GM18870 (cell line): ENCODE data around the gene COL15A1.

ENCODE experiments used
- ATAC-seq: cut with Tn5 transposase; IDR thresholded peaks from one replicate; pipeline ENCODE4 v1.9.1; 2021; ENCODE audit warnings: moderate library complexity; ENCODE audit not compliant: unreplicated experiment

COL15A1 gene

GRCh38 chr9:98944057-98944733 lies 488 bp downstream of the COL15A1 start:
- no peak for ATAC-seq

- ATAC-seq = no peak
These were observed 997 bp downstream of the COL15A1 start for GRCh38 chr9:98944734-98945074.

DNA sequence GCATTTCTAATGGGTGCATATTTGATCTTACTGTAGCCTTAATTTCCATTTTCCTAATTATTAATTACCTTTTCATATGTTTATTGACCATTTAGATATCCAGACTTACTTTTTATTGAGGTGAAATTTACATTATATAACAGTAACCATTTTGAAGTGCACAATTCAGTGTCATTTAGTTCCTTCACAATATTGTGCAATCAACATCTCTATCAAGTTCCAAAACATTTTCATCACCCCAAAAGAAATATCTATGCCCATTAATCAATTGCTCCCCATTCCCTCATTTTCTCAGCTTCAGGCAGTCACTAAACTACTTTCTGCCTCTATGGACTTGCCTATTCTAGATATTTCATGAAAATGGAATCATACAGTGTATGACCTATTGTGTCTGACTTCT lies 5.9 kb downstream of the COL15A1 start:
- no peak for ATAC-seq

GRCh38 chr9:98950262-98950661 lies 6.6 kb downstream of the COL15A1 start:
- ATAC-seq = no peak

DNA sequence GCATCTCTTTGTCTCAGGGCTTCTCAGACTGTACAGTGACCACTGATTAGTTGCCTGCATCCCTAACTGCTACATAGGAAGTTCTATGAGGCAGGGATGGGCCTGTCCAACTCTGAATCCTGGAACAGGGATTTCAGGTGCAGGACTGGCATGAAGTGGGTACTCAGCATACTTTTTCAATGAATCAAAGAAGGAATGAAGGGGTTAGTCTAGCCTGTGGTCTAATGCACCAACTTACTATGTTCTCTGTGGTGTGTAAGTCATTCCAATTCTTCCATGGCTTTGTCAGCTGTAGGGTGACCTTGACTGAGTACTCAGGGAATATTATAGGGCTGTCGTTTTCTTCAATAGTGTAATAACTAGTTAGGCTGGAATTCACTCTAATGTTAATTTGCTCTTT lies 8.3 kb downstream of the COL15A1 start:
- ATAC-seq = no peak

GRCh38 chr9:98953581-98954243 lies 10.0 kb downstream of the COL15A1 start:
- ATAC-seq = no peak

- ATAC-seq = no peak
These were observed 10.5 kb downstream of the COL15A1 start for GRCh38 chr9:98954244-98954610.

DNA sequence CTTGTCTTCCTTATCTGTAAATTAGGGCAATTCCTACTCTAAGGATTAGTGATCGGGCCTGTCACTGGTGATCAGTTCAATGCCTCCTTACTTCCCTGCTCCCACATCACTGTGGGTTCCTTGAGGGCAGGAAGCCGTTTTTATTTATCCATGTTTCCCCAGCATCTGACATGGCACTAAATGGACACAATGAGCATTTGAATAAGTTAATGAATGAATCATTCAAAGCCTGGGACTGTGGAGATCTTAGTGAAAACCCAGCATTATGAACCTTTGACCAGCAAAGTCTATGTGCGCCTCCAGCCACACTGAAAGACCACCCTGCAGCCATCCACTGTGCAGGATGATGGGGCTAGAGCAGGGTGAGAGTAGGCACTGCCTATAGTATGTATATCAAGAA lies 11.6 kb downstream of the COL15A1 start:
- no peak for ATAC-seq

GRCh38 chr9:98957826-98958225 lies 14.1 kb downstream of the COL15A1 start:
- no peak for ATAC-seq

GRCh38 chr9:98958271-98958984 lies 14.7 kb downstream of the COL15A1 start:
- ATAC-seq = no peak

- no peak for ATAC-seq
These were observed 16.7 kb downstream of the COL15A1 start for GRCh38 chr9:98960409-98960808.

- no peak for ATAC-seq
These were observed 17.9 kb downstream of the COL15A1 start for GRCh38 chr9:98961513-98962180.

GRCh38 chr9:98962181-98962560 lies 18.5 kb downstream of the COL15A1 start:
- ATAC-seq = no peak

- ATAC-seq = no peak
These were observed 19.2 kb downstream of the COL15A1 start for GRCh38 chr9:98962861-98963260.

DNA sequence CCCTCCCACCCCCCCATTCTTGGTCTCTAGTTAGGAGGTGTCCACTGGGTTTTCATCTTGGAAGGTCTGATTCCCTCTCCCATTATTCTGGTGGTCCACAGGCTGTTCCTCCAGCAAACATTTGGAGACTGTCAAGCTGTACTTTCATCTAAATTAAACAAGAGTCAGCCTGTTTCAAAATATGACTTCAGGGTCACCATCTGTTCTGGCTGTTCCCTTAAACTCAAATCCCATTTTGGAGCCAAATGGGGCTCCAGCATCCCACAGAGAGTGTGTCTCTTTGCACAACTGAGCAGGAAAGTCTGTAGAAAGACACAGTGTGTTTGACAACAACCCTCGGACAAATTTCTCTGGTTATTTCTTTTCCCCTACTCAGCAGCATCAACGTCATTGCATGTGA lies 20.5 kb downstream of the COL15A1 start:
- ATAC-seq = no peak

DNA sequence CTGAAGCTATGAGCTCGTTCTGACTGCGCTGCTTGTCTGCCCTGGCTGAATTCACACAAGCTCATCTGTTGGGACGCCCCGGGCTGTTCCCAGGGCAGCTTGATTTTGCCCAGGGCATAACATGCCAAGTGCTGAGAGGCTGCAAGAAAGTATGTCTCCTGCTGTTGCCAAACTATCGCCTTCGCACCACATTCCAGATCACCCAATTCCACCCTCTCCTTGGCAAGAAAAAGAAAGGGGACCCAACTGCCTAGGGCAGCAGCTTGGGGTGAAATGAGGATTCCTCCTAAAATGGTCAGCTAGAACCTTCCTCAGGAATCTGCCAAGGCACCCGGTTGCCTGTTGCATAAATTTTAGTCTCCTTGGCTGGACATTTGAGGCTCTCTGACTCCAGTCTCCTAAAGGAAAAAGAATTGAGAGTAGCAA lies 21.2 kb downstream of the COL15A1 start:
- ATAC-seq = no peak

DNA sequence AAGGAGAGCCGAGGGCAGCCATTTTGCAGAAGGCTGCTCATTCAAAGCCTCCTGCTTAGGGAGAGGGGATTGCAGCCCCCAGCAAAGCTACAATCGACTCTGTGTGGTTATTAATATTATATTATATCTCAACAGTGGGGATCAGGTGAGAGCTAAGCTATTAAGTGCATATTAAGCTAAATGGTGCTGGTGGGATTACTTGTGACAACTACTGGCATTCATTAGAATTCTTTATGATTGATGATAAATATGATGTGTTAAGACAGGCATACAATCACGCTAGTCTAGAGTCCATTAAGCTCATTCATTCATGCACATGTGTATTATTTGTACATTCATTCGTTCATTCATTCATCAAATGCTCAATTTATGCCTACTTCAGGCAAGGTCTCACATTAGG lies 23.0 kb downstream of the COL15A1 start:
- no peak for ATAC-seq

DNA sequence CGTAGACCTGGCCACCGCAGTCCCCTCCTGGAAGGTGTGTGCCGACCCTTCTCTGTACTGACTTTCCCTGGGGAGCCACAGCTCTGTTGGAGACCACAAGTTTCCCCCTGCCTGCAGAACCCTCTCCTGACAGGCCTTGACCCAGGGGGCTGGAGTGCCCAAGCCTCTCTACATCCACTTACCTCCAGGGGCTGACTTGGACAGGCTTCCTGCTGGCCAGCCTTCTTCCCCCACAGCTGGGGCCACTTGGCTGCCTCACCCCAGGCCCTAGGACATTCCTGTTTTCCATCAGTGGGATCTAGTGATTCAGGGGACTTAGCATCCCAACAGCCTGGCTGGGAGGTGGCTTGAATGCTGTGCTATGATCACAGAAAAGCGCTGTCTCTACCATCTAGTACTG lies 23.6 kb downstream of the COL15A1 start:
- no peak for ATAC-seq

GRCh38 chr9:98967680-98968079 lies 24.0 kb downstream of the COL15A1 start:
- ATAC-seq = no peak

- no peak for ATAC-seq
These were observed 25.1 kb downstream of the COL15A1 start for GRCh38 chr9:98968601-98969337.

DNA sequence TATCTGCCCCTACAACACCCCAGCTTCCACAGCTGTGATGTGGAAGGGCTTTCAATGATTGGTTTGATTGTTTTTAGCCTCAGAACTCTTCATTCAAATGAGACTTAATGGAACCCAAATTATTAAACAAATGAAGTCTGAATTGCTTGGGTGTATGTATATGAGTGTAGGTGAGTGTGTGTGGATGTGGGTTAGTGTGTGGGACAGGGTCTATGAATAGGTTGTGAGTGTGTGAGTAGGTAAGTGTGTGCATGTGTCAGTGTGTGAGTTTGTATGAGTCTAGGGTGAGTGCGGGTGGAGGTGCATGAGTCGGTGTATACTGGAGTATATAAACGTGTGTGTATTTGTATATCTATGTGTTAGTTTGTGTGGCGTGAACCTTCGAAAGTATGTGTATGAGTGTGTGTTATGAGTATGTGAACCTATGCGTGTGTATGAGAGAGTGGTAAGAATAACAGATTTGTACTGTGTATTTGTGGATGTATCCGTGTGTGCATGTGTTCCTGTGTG lies 26.9 kb downstream of the COL15A1 start:
- no peak for ATAC-seq
